ENCODE results near the gene SORCS2.
A peak's percentile ranks its signal among the peaks of the same experiment; 100 is the strongest.

SORCS2 gene

GRCh38 chr4:7398788-7399439 lies 206.6 kb downstream of the SORCS2 start:
- no peak overlapping the region for H3K27ac ChIP-seq (ENCODE audit: low read length)
- no peak overlapping the region for H3K4me3 ChIP-seq (ENCODE audit: low read length in 2 of 2)
- H3K27me3 ChIP-seq (ENCODE audit: control insufficient read depth in 1 of 2, insufficient read depth in 2 of 2, low read length in 2 of 2), result peaks cover 0 to under 1% of the 10 kb centered on the region in 2 donors
- H3K9me3 ChIP-seq (ENCODE audit: control insufficient read depth in 2 of 2, low read length in 2 of 2), result no peaks in the 10 kb centered on the region
- H3K36me3 ChIP-seq (ENCODE audit: control insufficient read depth in 2 of 2, insufficient read depth in 2 of 2, low read length in 2 of 2), result no peaks in the 10 kb centered on the region
- H3K4me1 ChIP-seq (ENCODE audit: control insufficient read depth, insufficient read depth, low read length), result peaks cover 36% of the 10 kb centered on the region
- H3K9ac ChIP-seq (ENCODE audit: low read length in 2 of 2), result no peak overlapping the region

DNA sequence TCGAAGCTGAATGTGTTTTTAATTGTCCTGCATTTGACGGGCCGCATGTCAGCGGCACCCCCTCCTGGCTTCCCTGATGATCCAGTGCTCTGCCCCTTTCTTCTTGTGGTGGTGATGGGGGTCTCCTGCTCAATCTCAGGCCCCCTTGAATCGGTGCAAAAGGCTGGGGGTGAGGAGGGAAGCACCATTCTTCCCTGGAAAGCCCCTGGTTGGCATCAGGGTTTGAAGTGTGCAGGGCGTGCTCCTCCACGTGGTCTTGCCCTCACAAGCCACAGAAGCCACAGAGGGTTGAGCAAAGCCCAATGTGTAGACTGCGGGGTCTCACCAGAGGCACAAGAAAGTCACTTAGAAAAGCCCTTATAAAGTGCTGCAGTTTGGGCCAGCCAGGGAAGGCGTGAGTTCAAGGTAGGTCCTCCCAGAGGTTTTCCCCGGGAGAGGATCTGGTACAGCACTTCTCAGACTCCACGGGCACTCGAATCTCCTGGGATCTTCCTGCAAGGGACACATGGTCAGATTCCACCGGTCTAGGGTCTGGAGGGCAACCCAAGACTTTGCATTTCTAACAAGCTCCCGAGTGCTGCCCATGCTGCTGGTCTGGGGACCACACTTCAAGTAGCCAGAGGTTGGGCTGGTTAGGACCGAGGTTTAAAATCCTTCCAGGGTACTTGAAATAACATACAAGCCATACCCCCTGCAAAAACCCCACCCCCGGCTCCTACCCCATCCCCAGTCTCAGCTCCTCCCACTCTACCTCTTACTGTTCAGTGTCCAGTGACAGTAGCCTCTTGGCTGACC lies 207.3 kb downstream of the SORCS2 start:
- H3K36me3 ChIP-seq (ENCODE audit: control insufficient read depth in 2 of 2, insufficient read depth in 2 of 2, low read length in 2 of 2), result no peaks in the 10 kb centered on the region
- no peak overlapping the region for H3K4me3 ChIP-seq (ENCODE audit: low read length in 2 of 2)
- H3K9me3 ChIP-seq (ENCODE audit: control insufficient read depth in 2 of 2, low read length in 2 of 2), result no peaks in the 10 kb centered on the region
- no peaks in the 10 kb centered on the region for H3K27me3 ChIP-seq (ENCODE audit: control insufficient read depth in 1 of 2, insufficient read depth in 2 of 2, low read length in 2 of 2)
- H3K9ac ChIP-seq (ENCODE audit: low read length in 2 of 2), result no peak overlapping the region
- no peak overlapping the region for H3K27ac ChIP-seq (ENCODE audit: low read length)
- H3K4me1 ChIP-seq (ENCODE audit: control insufficient read depth, insufficient read depth, low read length), result peaks cover 36% of the 10 kb centered on the region

GRCh38 chr4:7400671-7401298 lies 208.4 kb downstream of the SORCS2 start:
- Histone ChIP-seq H3K4me3 (ENCODE audit: low read length in 2 of 2) (no peak overlapping the region), H3K9ac (ENCODE audit: low read length in 2 of 2) (no peak overlapping the region), H3K9me3 (ENCODE audit: control insufficient read depth in 2 of 2, low read length in 2 of 2) (no peaks in the 10 kb centered on the region), H3K4me1 (ENCODE audit: control insufficient read depth, insufficient read depth, low read length) (peaks cover 36% of the 10 kb centered on the region), H3K27ac (ENCODE audit: low read length) (no peak overlapping the region), H3K27me3 (ENCODE audit: control insufficient read depth in 1 of 2, insufficient read depth in 2 of 2, low read length in 2 of 2) (no peaks in the 10 kb centered on the region), H3K36me3 (ENCODE audit: control insufficient read depth in 2 of 2, insufficient read depth in 2 of 2, low read length in 2 of 2) (no peaks in the 10 kb centered on the region)

- Histone ChIP-seq H3K9ac (ENCODE audit: low read length in 2 of 2) (no peak overlapping the region), H3K27me3 (ENCODE audit: control insufficient read depth in 1 of 2, insufficient read depth in 2 of 2, low read length in 2 of 2) (no peaks in the 10 kb centered on the region), H3K4me3 (ENCODE audit: low read length in 2 of 2) (no peak overlapping the region), H3K36me3 (ENCODE audit: control insufficient read depth in 2 of 2, insufficient read depth in 2 of 2, low read length in 2 of 2) (no peaks in the 10 kb centered on the region), H3K27ac (ENCODE audit: low read length) (peak overlapping the region; percentile 66), H3K4me1 (ENCODE audit: control insufficient read depth, insufficient read depth, low read length) (peaks cover 30% of the 10 kb centered on the region), H3K9me3 (ENCODE audit: control insufficient read depth in 2 of 2, low read length in 2 of 2) (no peaks in the 10 kb centered on the region)
These were observed 210.2 kb downstream of the SORCS2 start for GRCh38 chr4:7402526-7402925.

- H3K27ac ChIP-seq (ENCODE audit: low read length), result peak overlapping the region; percentile 66
These were observed 210.7 kb downstream of the SORCS2 start for GRCh38 chr4:7403001-7403400.

GRCh38 chr4:7408166-7408565 lies 215.8 kb downstream of the SORCS2 start:
- H3K27me3 ChIP-seq (ENCODE audit: control insufficient read depth in 1 of 2, insufficient read depth in 2 of 2, low read length in 2 of 2), result no peaks in the 10 kb centered on the region
- H3K27ac ChIP-seq (ENCODE audit: low read length), result no peak overlapping the region
- no peak overlapping the region for H3K4me3 ChIP-seq (ENCODE audit: low read length in 2 of 2)

More at GRCh38 chr4:7403001-7403400, 210.7 kb downstream of the SORCS2 start:
- Histone ChIP-seq H3K4me1 (ENCODE audit: control insufficient read depth, insufficient read depth, low read length) (peaks cover 26% of the 10 kb centered on the region), H3K27me3 (ENCODE audit: control insufficient read depth in 1 of 2, insufficient read depth in 2 of 2, low read length in 2 of 2) (no peaks in the 10 kb centered on the region), H3K36me3 (ENCODE audit: control insufficient read depth in 2 of 2, insufficient read depth in 2 of 2, low read length in 2 of 2) (no peaks in the 10 kb centered on the region), H3K9ac (ENCODE audit: low read length in 2 of 2) (no peak overlapping the region), H3K9me3 (ENCODE audit: control insufficient read depth in 2 of 2, low read length in 2 of 2) (no peaks in the 10 kb centered on the region), H3K4me3 (ENCODE audit: low read length in 2 of 2) (no peak overlapping the region)

GRCh38 chr4:7410446-7410845 lies 218.1 kb downstream of the SORCS2 start:
- H3K27ac ChIP-seq (ENCODE audit: low read length), result peak overlapping the region; percentile 62
- no peaks in the 10 kb centered on the region for H3K36me3 ChIP-seq (ENCODE audit: control insufficient read depth in 2 of 2, insufficient read depth in 2 of 2, low read length in 2 of 2)
- no peak overlapping the region for H3K4me3 ChIP-seq (ENCODE audit: low read length in 2 of 2)
- peaks cover 6 to 7% of the 10 kb centered on the region in 2 donors for H3K9me3 ChIP-seq (ENCODE audit: control insufficient read depth in 2 of 2, low read length in 2 of 2)
- H3K27me3 ChIP-seq (ENCODE audit: control insufficient read depth in 1 of 2, insufficient read depth in 2 of 2, low read length in 2 of 2), result no peaks in the 10 kb centered on the region
- peaks cover 30% of the 10 kb centered on the region for H3K4me1 ChIP-seq (ENCODE audit: control insufficient read depth, insufficient read depth, low read length)
- no peak overlapping the region for H3K9ac ChIP-seq (ENCODE audit: low read length in 2 of 2)

More at GRCh38 chr4:7408166-7408565, 215.8 kb downstream of the SORCS2 start:
- no peak overlapping the region for H3K9ac ChIP-seq (ENCODE audit: low read length in 2 of 2)
- peaks cover 33% of the 10 kb centered on the region for H3K4me1 ChIP-seq (ENCODE audit: control insufficient read depth, insufficient read depth, low read length)
- peaks cover 6 to 7% of the 10 kb centered on the region in 2 donors for H3K9me3 ChIP-seq (ENCODE audit: control insufficient read depth in 2 of 2, low read length in 2 of 2)
- H3K36me3 ChIP-seq (ENCODE audit: control insufficient read depth in 2 of 2, insufficient read depth in 2 of 2, low read length in 2 of 2), result no peaks in the 10 kb centered on the region

GRCh38 chr4:7411491-7411890 lies 219.2 kb downstream of the SORCS2 start:
- H3K27ac ChIP-seq (ENCODE audit: low read length), result peak overlapping the region; percentile 55
- H3K9ac ChIP-seq (ENCODE audit: low read length in 2 of 2), result no peak overlapping the region
- peak overlapping the region in 1 of 2 donors; percentile 15 for H3K4me3 ChIP-seq (ENCODE audit: low read length in 2 of 2)

DNA sequence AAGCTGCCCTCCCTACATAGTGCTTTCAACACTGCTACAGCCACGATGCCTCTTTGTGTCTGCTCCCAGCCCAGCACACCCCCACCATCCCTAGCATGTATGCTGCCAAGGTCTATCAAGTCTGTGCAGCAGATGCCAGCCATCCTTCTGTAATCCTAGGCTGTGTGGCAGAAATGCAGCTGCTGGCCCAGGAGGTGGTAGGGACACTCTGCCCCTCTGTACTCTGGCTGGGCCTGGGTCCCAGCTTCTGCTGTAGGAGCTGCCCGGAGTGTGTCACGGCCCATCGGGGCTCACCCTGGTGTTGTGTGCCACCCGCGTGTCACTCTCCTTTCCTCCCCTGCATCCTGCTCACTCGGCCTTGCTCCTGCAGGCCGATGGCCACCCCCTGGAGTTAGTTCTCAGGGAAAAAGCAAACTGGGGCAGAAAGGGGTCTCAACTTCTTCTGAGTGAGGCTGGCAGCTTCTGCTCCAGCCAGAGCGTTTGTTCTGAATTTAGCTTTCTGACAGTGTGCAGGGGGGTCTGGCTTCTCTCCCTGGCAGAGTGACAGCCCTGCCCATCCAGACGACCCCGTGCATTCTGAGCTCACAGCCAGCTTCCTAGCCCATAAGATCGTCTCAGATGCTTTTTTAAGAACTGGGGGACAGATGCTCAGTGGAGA lies 219.7 kb downstream of the SORCS2 start:
- Histone ChIP-seq H3K27me3 (ENCODE audit: control insufficient read depth in 1 of 2, insufficient read depth in 2 of 2, low read length in 2 of 2) (no peaks in the 10 kb centered on the region), H3K27ac (ENCODE audit: low read length) (no peak overlapping the region), H3K9ac (ENCODE audit: low read length in 2 of 2) (no peak overlapping the region), H3K9me3 (ENCODE audit: control insufficient read depth in 2 of 2, low read length in 2 of 2) (peaks cover 6 to 7% of the 10 kb centered on the region in 2 donors), H3K4me1 (ENCODE audit: control insufficient read depth, insufficient read depth, low read length) (peaks cover 30% of the 10 kb centered on the region), H3K36me3 (ENCODE audit: control insufficient read depth in 2 of 2, insufficient read depth in 2 of 2, low read length in 2 of 2) (no peaks in the 10 kb centered on the region), H3K4me3 (ENCODE audit: low read length in 2 of 2) (peak overlapping the region in 1 of 2 donors; percentile 22)

More at GRCh38 chr4:7411491-7411890, 219.2 kb downstream of the SORCS2 start:
- no peaks in the 10 kb centered on the region for H3K27me3 ChIP-seq (ENCODE audit: control insufficient read depth in 1 of 2, insufficient read depth in 2 of 2, low read length in 2 of 2)
- H3K4me1 ChIP-seq (ENCODE audit: control insufficient read depth, insufficient read depth, low read length), result peaks cover 30% of the 10 kb centered on the region
- peaks cover 6 to 7% of the 10 kb centered on the region in 2 donors for H3K9me3 ChIP-seq (ENCODE audit: control insufficient read depth in 2 of 2, low read length in 2 of 2)
- H3K36me3 ChIP-seq (ENCODE audit: control insufficient read depth in 2 of 2, insufficient read depth in 2 of 2, low read length in 2 of 2), result no peaks in the 10 kb centered on the region

DNA sequence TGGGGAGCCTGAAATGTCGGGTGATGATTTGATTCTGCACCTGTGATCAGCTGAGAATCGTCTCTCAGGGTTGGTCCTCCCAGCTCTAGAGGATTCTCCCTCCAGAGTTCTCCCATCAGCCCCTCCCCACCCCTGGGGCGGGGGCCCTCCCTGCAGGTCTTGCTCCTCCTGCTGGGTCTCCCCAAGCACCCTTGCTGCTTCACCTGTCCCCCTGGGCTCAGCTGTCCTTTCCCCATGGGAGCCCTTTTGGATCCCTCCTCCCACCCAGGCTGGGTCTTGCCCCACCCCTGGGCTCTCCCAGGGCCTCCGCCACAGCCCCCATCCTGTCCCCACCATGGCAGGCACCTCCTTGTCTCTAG lies 220.2 kb downstream of the SORCS2 start:
- Histone ChIP-seq H3K27ac (ENCODE audit: low read length) (no peak overlapping the region), H3K27me3 (ENCODE audit: control insufficient read depth in 1 of 2, insufficient read depth in 2 of 2, low read length in 2 of 2) (no peaks in the 10 kb centered on the region)

More for the DNA sequence above, 220.2 kb downstream of the SORCS2 start:
- peaks cover 30% of the 10 kb centered on the region for H3K4me1 ChIP-seq (ENCODE audit: control insufficient read depth, insufficient read depth, low read length)
- no peaks in the 10 kb centered on the region for H3K36me3 ChIP-seq (ENCODE audit: control insufficient read depth in 2 of 2, insufficient read depth in 2 of 2, low read length in 2 of 2)
- peaks cover 6 to 7% of the 10 kb centered on the region in 2 donors for H3K9me3 ChIP-seq (ENCODE audit: control insufficient read depth in 2 of 2, low read length in 2 of 2)
- H3K9ac ChIP-seq (ENCODE audit: low read length in 2 of 2), result no peak overlapping the region
- no peak overlapping the region for H3K4me3 ChIP-seq (ENCODE audit: low read length in 2 of 2)

Measured in stomach smooth muscle (tissue), 2 donors.